Measurements from ENCODE around the gene GTF2I.
"Not testable (repeated sequence)": the region's sequence is repeated elsewhere in the genome, so short reads cannot be mapped to it uniquely, and the experiment has no call there.

- not testable (repeated sequence) for TF ChIP-seq CTCF (conservative IDR thresholded peaks at IDR 0.05); ZFX (IDR thresholded peaks at IDR 0.05)
Measured at GRCh38 chr7:74770062-74770461, 112.5 kb downstream of the GTF2I start.

Measured in C4-2B (cell line).